ENCODE data around the gene ARID4B.

The ARID4B gene

DNA sequence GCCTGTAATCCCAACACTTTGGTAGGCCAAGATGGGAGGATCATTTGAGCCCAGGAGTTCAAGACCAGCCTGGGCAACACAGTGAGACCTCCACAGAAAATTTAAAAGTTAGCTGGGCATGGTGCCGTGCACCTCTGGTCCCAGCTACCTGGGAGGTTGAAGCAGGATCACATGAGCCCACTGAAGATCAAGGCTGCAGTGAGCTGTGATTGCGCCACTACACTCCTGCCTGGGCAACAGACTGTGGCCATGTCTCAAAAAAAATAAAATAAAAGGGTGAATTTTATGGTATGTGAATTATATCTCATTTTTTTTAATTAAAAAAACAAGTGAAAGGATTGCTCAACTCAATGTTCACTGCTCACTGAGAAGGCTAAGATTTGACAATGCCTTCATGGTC lies 8.7 kb downstream of the ARID4B start:
- Histone ChIP-seq H3K27ac (ENCODE audit: low read length) (no peak overlapping the region), H4K20me1 (ENCODE audit: insufficient read depth, low read length) (peaks cover 54% of the 10 kb centered on the region), H3K9ac (ENCODE audit: low read depth, low read length) (no peak overlapping the region), H2AFZ (ENCODE audit: low read depth, low read length) (no peak overlapping the region), H3K27me3 (ENCODE audit: insufficient read depth, low read length, poor library complexity) (no peaks in the 10 kb centered on the region), H3K4me2 (ENCODE audit: insufficient read depth, low read length) (no peak overlapping the region), H3K79me2 (ENCODE audit: insufficient read depth, low read length) (peaks cover 100% of the 10 kb centered on the region), H3K36me3 (ENCODE audit: insufficient read depth, low read length) (peaks cover 55% of the 10 kb centered on the region), H3K4me1 (ENCODE audit: insufficient read depth, low read length) (peaks cover 36% of the 10 kb centered on the region), H3K9me3 (ENCODE audit: insufficient read depth, low read length, severe bottlenecking) (no peaks in the 10 kb centered on the region), H3K4me3 (ENCODE audit: low read depth in 1 of 2, low read length in 2 of 2) (no peak overlapping the region)
- DNase-seq: no peak
- no peak for ATAC-seq (ENCODE audit: insufficient read depth, low read depth)
- TF ChIP-seq, protein P1, sequence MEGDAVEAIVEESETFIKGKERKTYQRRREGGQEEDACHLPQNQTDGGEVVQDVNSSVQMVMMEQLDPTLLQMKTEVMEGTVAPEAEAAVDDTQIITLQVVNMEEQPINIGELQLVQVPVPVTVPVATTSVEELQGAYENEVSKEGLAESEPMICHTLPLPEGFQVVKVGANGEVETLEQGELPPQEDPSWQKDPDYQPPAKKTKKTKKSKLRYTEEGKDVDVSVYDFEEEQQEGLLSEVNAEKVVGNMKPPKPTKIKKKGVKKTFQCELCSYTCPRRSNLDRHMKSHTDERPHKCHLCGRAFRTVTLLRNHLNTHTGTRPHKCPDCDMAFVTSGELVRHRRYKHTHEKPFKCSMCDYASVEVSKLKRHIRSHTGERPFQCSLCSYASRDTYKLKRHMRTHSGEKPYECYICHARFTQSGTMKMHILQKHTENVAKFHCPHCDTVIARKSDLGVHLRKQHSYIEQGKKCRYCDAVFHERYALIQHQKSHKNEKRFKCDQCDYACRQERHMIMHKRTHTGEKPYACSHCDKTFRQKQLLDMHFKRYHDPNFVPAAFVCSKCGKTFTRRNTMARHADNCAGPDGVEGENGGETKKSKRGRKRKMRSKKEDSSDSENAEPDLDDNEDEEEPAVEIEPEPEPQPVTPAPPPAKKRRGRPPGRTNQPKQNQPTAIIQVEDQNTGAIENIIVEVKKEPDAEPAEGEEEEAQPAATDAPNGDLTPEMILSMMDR (IDR thresholded peaks at IDR 0.05; ENCODE audit: borderline replicate concordance, extremely low read depth, low read length, poor library complexity, severe bottlenecking): no peak
- no peak for TF ChIP-seq EZH2 (IDR thresholded peaks at IDR 0.05; ENCODE audit: borderline replicate concordance, low read depth, low read length, severe bottlenecking)

DNA sequence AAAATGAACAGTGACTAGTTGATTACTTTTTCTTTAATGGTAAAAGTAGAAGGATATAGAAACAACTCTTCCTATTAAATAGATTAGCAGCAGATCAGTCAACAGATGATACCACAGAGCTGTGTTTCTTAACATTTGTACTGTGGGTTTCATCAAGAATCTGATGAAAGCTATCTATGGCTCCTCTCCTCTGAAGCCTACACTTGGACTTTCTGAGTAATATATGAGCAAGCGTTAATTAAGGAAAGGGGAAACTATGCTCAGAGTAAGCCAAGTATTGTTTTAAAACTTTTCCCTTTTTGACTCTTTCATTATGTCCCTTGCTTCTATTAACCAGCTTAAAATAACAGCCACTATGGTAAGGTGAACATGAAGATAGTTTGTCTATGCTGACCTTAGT lies 10.8 kb downstream of the ARID4B start:
- H3K27me3 ChIP-seq (ENCODE audit: insufficient read depth, low read length, poor library complexity): no peaks in the 10 kb centered on the region
- no peak overlapping the region for H3K4me2 ChIP-seq (ENCODE audit: insufficient read depth, low read length)
- DNase-seq: no peak
- peaks cover 24% of the 10 kb centered on the region for H3K4me1 ChIP-seq (ENCODE audit: insufficient read depth, low read length)
- H2AFZ ChIP-seq (ENCODE audit: low read depth, low read length): no peak overlapping the region
- no peaks in the 10 kb centered on the region for H3K9me3 ChIP-seq (ENCODE audit: insufficient read depth, low read length, severe bottlenecking)
- H3K27ac ChIP-seq (ENCODE audit: low read length): peak overlapping the region; percentile 26; the same call in 1 of the 2 replicates
- peaks cover 41% of the 10 kb centered on the region for H3K36me3 ChIP-seq (ENCODE audit: insufficient read depth, low read length)
- ATAC-seq (ENCODE audit: insufficient read depth, low read depth): no peak
- H3K9ac ChIP-seq (ENCODE audit: low read depth, low read length): no peak overlapping the region
- TF ChIP-seq EZH2 (IDR thresholded peaks at IDR 0.05; ENCODE audit: borderline replicate concordance, low read depth, low read length, severe bottlenecking): no peak
- TF ChIP-seq, protein P1 (IDR thresholded peaks at IDR 0.05; ENCODE audit: borderline replicate concordance, extremely low read depth, low read length, poor library complexity, severe bottlenecking): no peak
- H3K4me3 ChIP-seq (ENCODE audit: low read depth in 1 of 2, low read length in 2 of 2): no peak overlapping the region
- H3K79me2 ChIP-seq (ENCODE audit: insufficient read depth, low read length): peaks cover 100% of the 10 kb centered on the region
- peaks cover 50% of the 10 kb centered on the region for H4K20me1 ChIP-seq (ENCODE audit: insufficient read depth, low read length)

DNA sequence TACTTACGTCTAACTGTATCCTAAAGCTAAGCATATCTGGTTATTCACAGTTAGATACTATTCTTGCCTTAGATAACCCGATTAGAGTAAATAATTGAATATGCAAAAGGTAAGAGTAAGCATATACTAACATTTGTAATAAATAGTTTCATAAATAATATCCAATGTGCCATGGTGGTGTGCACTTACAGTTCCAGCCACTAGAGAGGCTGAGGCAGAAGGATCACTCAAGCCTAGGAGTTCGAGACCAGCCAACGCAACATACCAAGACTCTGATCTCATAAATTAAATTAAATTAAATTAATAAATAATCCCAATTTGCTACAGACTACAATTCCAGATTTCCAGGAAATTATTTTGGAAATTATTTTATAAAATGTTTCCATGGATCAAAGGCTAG lies 12.2 kb downstream of the ARID4B start:
- peaks cover 24% of the 10 kb centered on the region for H3K4me1 ChIP-seq (ENCODE audit: insufficient read depth, low read length)

More for the DNA sequence above, 12.2 kb downstream of the ARID4B start:
- Histone ChIP-seq H3K27me3 (ENCODE audit: insufficient read depth, low read length, poor library complexity) (no peaks in the 10 kb centered on the region), H4K20me1 (ENCODE audit: insufficient read depth, low read length) (peaks cover 46% of the 10 kb centered on the region), H3K4me2 (ENCODE audit: insufficient read depth, low read length) (no peak overlapping the region), H3K9me3 (ENCODE audit: insufficient read depth, low read length, severe bottlenecking) (no peaks in the 10 kb centered on the region), H3K79me2 (ENCODE audit: insufficient read depth, low read length) (peaks cover 100% of the 10 kb centered on the region), H3K27ac (ENCODE audit: low read length) (no peak overlapping the region), H3K4me3 (ENCODE audit: low read depth in 1 of 2, low read length in 2 of 2) (no peak overlapping the region), H3K9ac (ENCODE audit: low read depth, low read length) (no peak overlapping the region), H2AFZ (ENCODE audit: low read depth, low read length) (no peak overlapping the region), H3K36me3 (ENCODE audit: insufficient read depth, low read length) (peaks cover 41% of the 10 kb centered on the region)
- ATAC-seq (ENCODE audit: insufficient read depth, low read depth) (0 out of 3 replicates have a peak, but pooled peaks have one; percentile 47), DNase-seq (no peak)
- no peak for TF ChIP-seq EZH2 (IDR thresholded peaks at IDR 0.05; ENCODE audit: borderline replicate concordance, low read depth, low read length, severe bottlenecking)
- TF ChIP-seq, protein P1 (IDR thresholded peaks at IDR 0.05; ENCODE audit: borderline replicate concordance, extremely low read depth, low read length, poor library complexity, severe bottlenecking): peak; percentile 5

All from DND-41 (cell line).